ENCODE data around the gene SYCE1L.

DNA sequence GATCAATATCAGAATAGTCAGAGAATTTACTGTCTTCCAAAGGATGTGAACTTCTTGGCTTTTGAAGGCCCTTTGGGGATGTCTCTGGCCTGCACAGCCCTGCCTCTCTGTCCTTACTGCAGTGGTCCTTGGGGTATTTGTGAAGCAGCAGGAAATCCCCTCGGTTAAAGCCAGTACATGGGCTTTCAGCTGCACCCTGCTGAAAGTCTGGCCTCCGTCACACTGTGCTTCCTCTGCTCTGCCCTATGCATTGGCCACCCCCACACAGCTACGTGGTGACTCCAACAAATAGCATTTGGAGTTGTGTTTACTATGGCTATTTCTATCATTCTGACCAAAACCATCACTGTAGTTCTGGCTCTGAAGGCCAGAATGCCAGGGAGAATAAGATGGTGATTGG lies 21.2 kb downstream of the SYCE1L start:
- no peak for TF ChIP-seq CTCF (IDR thresholded peaks at IDR 0.05; ENCODE audit: low read length)
- no peak for TF ChIP-seq EZH2 (IDR thresholded peaks at IDR 0.05; ENCODE audit: borderline replicate concordance, low read length)

Data from OCI-LY1 (cell line).